IPS-18c (cell line): ENCODE data around the gene NELL2.

ENCODE experiments used
- H3K4me3 ChIP-seq: 2 replicates; pipeline ENCODE4 v1.7.0; 2013; ENCODE audit warnings: low read depth, mild to moderate bottlenecking, low read length, moderate library complexity; ENCODE audit not compliant: insufficient read depth
- H3K9me3 ChIP-seq: one replicate; pipeline ENCODE4 v1.6.1; 2013; ENCODE audit warnings: mild to moderate bottlenecking, low read length, moderate library complexity; ENCODE audit not compliant: control insufficient read depth, insufficient read depth

The NELL2 gene

GRCh38 chr12:44819884-44820283 lies 56.2 kb downstream of the NELL2 start:
- Histone ChIP-seq H3K4me3 (no peak overlapping the region), H3K9me3 (no peaks in the 10 kb centered on the region)

GRCh38 chr12:44817687-44818086 lies 58.4 kb downstream of the NELL2 start:
- Histone ChIP-seq H3K4me3 (no peak overlapping the region), H3K9me3 (no peaks in the 10 kb centered on the region)

GRCh38 chr12:44816446-44817017 lies 59.6 kb downstream of the NELL2 start:
- Histone ChIP-seq H3K9me3 (no peaks in the 10 kb centered on the region), H3K4me3 (no peak overlapping the region)

- no peaks in the 10 kb centered on the region for H3K9me3 ChIP-seq
- no peak overlapping the region for H3K4me3 ChIP-seq
These were observed 64.1 kb downstream of the NELL2 start for GRCh38 chr12:44812062-44812461.

GRCh38 chr12:44804068-44804467 lies 72.0 kb downstream of the NELL2 start:
- Histone ChIP-seq H3K4me3 (no peak overlapping the region), H3K9me3 (no peaks in the 10 kb centered on the region)

- H3K4me3 ChIP-seq: no peak overlapping the region
- no peaks in the 10 kb centered on the region for H3K9me3 ChIP-seq
These were observed 80.1 kb downstream of the NELL2 start for GRCh38 chr12:44795970-44796369.

- Histone ChIP-seq H3K4me3 (no peak overlapping the region), H3K9me3 (no peaks in the 10 kb centered on the region)
These were observed 87.4 kb downstream of the NELL2 start for GRCh38 chr12:44788731-44789130.

- Histone ChIP-seq H3K4me3 (no peak overlapping the region), H3K9me3 (no peaks in the 10 kb centered on the region)
These were observed 95.8 kb downstream of the NELL2 start for GRCh38 chr12:44780221-44780790.

- H3K9me3 ChIP-seq: no peaks in the 10 kb centered on the region
- H3K4me3 ChIP-seq: no peak overlapping the region
These were observed 96.3 kb downstream of the NELL2 start for GRCh38 chr12:44779766-44780165.

- no peak overlapping the region for H3K4me3 ChIP-seq
- no peaks in the 10 kb centered on the region for H3K9me3 ChIP-seq
These were observed 97.3 kb downstream of the NELL2 start for GRCh38 chr12:44778863-44779262.

GRCh38 chr12:44777044-44777443 lies 99.1 kb downstream of the NELL2 start:
- H3K4me3 ChIP-seq: no peak overlapping the region
- H3K9me3 ChIP-seq: no peaks in the 10 kb centered on the region

GRCh38 chr12:44775901-44776300 lies 100.2 kb downstream of the NELL2 start:
- Histone ChIP-seq H3K9me3 (no peaks in the 10 kb centered on the region), H3K4me3 (no peak overlapping the region)

GRCh38 chr12:44774815-44775411 lies 101.2 kb downstream of the NELL2 start:
- no peak overlapping the region for H3K4me3 ChIP-seq
- H3K9me3 ChIP-seq: no peaks in the 10 kb centered on the region

GRCh38 chr12:44771485-44772021 lies 104.6 kb downstream of the NELL2 start:
- no peaks in the 10 kb centered on the region for H3K9me3 ChIP-seq
- H3K4me3 ChIP-seq: no peak overlapping the region

- H3K9me3 ChIP-seq: no peaks in the 10 kb centered on the region
- H3K4me3 ChIP-seq: no peak overlapping the region
These were observed 110.3 kb downstream of the NELL2 start for GRCh38 chr12:44765796-44766195.

- Histone ChIP-seq H3K9me3 (no peaks in the 10 kb centered on the region), H3K4me3 (no peak overlapping the region)
These were observed 113.1 kb downstream of the NELL2 start for GRCh38 chr12:44763021-44763420.

GRCh38 chr12:44759289-44759688 lies 116.8 kb downstream of the NELL2 start:
- Histone ChIP-seq H3K4me3 (no peak overlapping the region), H3K9me3 (no peaks in the 10 kb centered on the region)

GRCh38 chr12:44750468-44750867 lies 125.6 kb downstream of the NELL2 start:
- Histone ChIP-seq H3K9me3 (no peaks in the 10 kb centered on the region), H3K4me3 (no peak overlapping the region)
